Measurements from ENCODE around the gene MTHFSD. TPM values are rescaled to one million over a fixed set of nuclear protein-coding genes. Genes with fewer than 3 reads are reported as not detected.

Gene MTHFSD
- polyA plus RNA-seq, 1 donor from 2014 or later: 25.0 TPM

DNA sequence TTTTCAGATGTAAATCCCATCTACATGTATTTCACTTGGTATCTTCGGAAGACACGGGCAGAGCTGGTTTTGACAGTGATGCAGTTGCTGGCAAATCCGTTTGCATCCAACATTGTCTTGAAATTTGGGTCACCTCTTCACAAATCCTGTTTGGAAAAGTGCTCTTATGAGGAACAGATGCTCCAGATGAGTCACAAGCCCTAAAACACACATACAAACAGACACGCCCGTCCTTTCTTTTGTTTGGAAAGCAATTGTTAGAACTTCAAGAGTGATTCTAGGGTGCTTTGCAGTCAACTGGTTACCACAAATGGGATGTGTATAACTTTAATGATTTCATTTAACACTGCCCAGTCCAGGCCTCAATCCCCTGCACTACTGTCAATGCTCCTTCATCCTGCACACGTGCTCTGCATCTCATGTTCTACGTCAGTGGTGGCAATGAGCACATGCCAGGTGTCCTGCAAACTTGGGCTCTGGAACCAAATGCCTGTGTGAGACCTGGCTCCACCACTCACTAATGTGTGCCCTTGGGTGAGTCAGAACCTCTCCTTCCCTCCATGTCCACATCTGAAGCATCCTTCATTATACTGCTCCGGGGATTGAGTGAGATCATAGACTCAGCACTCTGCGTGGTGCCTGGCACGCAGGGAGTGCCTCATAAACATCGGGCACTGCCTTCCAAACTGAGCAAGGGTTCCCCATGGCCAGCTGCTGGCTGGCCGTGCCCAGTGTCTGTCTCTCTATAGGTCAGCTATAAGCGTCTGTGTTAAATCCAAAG lies 64.0 kb downstream of the MTHFSD start:
- no peak overlapping the region for H2AFZ ChIP-seq (ENCODE audit: low read depth, low read length)
- no peaks in the 10 kb centered on the region for H3K36me3 ChIP-seq (ENCODE audit: insufficient read depth, low read length)
- H3K4me3 ChIP-seq (ENCODE audit: low read length): no peak overlapping the region
- H3K9ac ChIP-seq (ENCODE audit: low read length): no peak overlapping the region
- no peaks in the 10 kb centered on the region for H3K9me3 ChIP-seq (ENCODE audit: low read length)
- H4K20me1 ChIP-seq (ENCODE audit: insufficient read depth): no peaks in the 10 kb centered on the region
- H3K4me2 ChIP-seq (ENCODE audit: low read length): no peak overlapping the region
- TF ChIP-seq RAD21 (conservative IDR thresholded peaks at IDR 0.05) (no peak), MXI1 (conservative IDR thresholded peaks at IDR 0.05; ENCODE audit: poor library complexity, severe bottlenecking) (no peak), SMC3 (conservative IDR thresholded peaks at IDR 0.05; ENCODE audit: poor library complexity) (no peak), EZH2 (IDR thresholded peaks at IDR 0.05; ENCODE audit: borderline replicate concordance, insufficient read depth, low read length, poor library complexity, severe bottlenecking) (no peak), TAF1 (IDR thresholded peaks at IDR 0.05; ENCODE audit: low read depth) (no peak)
- TF ChIP-seq, protein P1, sequence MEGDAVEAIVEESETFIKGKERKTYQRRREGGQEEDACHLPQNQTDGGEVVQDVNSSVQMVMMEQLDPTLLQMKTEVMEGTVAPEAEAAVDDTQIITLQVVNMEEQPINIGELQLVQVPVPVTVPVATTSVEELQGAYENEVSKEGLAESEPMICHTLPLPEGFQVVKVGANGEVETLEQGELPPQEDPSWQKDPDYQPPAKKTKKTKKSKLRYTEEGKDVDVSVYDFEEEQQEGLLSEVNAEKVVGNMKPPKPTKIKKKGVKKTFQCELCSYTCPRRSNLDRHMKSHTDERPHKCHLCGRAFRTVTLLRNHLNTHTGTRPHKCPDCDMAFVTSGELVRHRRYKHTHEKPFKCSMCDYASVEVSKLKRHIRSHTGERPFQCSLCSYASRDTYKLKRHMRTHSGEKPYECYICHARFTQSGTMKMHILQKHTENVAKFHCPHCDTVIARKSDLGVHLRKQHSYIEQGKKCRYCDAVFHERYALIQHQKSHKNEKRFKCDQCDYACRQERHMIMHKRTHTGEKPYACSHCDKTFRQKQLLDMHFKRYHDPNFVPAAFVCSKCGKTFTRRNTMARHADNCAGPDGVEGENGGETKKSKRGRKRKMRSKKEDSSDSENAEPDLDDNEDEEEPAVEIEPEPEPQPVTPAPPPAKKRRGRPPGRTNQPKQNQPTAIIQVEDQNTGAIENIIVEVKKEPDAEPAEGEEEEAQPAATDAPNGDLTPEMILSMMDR (IDR thresholded peaks at IDR 0.05; ENCODE audit: poor library complexity, severe bottlenecking): no peak
- H3F3A ChIP-seq (ENCODE audit: insufficient read depth, low read length, poor library complexity, severe bottlenecking): no peaks in the 10 kb centered on the region
- no peak overlapping the region for H3K27ac ChIP-seq (ENCODE audit: low read length)
- peaks cover 69% of the 10 kb centered on the region for H3K27me3 ChIP-seq (ENCODE audit: insufficient read depth, low read depth, low read length)
- no peaks in the 10 kb centered on the region for H3K79me2 ChIP-seq (replicated peaks; ENCODE audit: insufficient read depth, low read length)
- H3K9me2 ChIP-seq (ENCODE audit: insufficient read depth, low read length): no peaks in the 10 kb centered on the region

DNA sequence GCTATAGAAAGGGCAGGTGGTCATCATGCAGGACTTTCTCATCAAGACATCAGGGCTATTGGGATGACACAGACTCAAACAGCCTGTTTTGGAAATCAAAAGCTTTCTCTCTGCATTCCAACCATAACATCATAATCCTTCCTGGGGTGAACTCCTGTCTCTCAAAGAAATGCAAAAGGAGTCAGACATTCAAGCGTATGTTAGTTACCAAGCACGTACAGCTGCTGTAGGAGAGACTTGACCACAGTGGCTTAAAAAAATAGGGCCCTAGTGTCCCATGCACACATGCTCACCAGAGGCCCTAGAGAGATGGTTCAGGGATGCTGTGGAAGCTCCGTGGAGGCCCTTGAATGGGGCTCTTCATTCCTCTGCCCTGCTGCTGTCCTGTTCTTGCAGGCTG lies 69.3 kb downstream of the MTHFSD start:
- no peaks in the 10 kb centered on the region for H3F3A ChIP-seq (ENCODE audit: insufficient read depth, low read length, poor library complexity, severe bottlenecking)
- no peak overlapping the region for H3K9ac ChIP-seq (ENCODE audit: low read length)
- H3K9me2 ChIP-seq (ENCODE audit: insufficient read depth, low read length): no peaks in the 10 kb centered on the region
- no peaks in the 10 kb centered on the region for H4K20me1 ChIP-seq (ENCODE audit: insufficient read depth)
- H3K27me3 ChIP-seq (ENCODE audit: insufficient read depth, low read depth, low read length): peaks cover 21% of the 10 kb centered on the region
- no peaks in the 10 kb centered on the region for H3K36me3 ChIP-seq (ENCODE audit: insufficient read depth, low read length)
- H2AFZ ChIP-seq (ENCODE audit: low read depth, low read length): no peak overlapping the region
- no peak overlapping the region for H3K27ac ChIP-seq (ENCODE audit: low read length)
- TF ChIP-seq POLR2AphosphoS5 (IDR thresholded peaks at IDR 0.05) (no peak), TAF1 (IDR thresholded peaks at IDR 0.05; ENCODE audit: low read depth) (no peak), EP300 (conservative IDR thresholded peaks at IDR 0.05; ENCODE audit: poor library complexity, severe bottlenecking) (no peak), RAD21 (conservative IDR thresholded peaks at IDR 0.05) (no peak), SMC3 (conservative IDR thresholded peaks at IDR 0.05; ENCODE audit: poor library complexity) (no peak), EZH2 (IDR thresholded peaks at IDR 0.05; ENCODE audit: borderline replicate concordance, insufficient read depth, low read length, poor library complexity, severe bottlenecking) (no peak), MXI1 (conservative IDR thresholded peaks at IDR 0.05; ENCODE audit: poor library complexity, severe bottlenecking) (no peak)
- TF ChIP-seq, protein P2, sequence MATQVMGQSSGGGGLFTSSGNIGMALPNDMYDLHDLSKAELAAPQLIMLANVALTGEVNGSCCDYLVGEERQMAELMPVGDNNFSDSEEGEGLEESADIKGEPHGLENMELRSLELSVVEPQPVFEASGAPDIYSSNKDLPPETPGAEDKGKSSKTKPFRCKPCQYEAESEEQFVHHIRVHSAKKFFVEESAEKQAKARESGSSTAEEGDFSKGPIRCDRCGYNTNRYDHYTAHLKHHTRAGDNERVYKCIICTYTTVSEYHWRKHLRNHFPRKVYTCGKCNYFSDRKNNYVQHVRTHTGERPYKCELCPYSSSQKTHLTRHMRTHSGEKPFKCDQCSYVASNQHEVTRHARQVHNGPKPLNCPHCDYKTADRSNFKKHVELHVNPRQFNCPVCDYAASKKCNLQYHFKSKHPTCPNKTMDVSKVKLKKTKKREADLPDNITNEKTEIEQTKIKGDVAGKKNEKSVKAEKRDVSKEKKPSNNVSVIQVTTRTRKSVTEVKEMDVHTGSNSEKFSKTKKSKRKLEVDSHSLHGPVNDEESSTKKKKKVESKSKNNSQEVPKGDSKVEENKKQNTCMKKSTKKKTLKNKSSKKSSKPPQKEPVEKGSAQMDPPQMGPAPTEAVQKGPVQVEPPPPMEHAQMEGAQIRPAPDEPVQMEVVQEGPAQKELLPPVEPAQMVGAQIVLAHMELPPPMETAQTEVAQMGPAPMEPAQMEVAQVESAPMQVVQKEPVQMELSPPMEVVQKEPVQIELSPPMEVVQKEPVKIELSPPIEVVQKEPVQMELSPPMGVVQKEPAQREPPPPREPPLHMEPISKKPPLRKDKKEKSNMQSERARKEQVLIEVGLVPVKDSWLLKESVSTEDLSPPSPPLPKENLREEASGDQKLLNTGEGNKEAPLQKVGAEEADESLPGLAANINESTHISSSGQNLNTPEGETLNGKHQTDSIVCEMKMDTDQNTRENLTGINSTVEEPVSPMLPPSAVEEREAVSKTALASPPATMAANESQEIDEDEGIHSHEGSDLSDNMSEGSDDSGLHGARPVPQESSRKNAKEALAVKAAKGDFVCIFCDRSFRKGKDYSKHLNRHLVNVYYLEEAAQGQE (IDR thresholded peaks at IDR 0.05; ENCODE audit: borderline replicate concordance): no peak
- TF ChIP-seq, protein P1 (IDR thresholded peaks at IDR 0.05; ENCODE audit: poor library complexity, severe bottlenecking): no peak
- no peak overlapping the region for H3K4me3 ChIP-seq (ENCODE audit: low read length)
- peaks cover 4% of the 10 kb centered on the region for H3K9me3 ChIP-seq (ENCODE audit: low read length)
- no peak overlapping the region for H3K4me2 ChIP-seq (ENCODE audit: low read length)
- H3K79me2 ChIP-seq (replicated peaks; ENCODE audit: insufficient read depth, low read length): no peaks in the 10 kb centered on the region
